C4-2B (cell line): ENCODE results near the gene DIAPH2.

Source experiments
- H3K27ac ChIP-seq: fragments of 450-650 bp; 2 replicates; pipeline ENCODE4 v1.5.1; 2017
- CTCF ChIP-seq: fragments of 450-650 bp; conservative IDR thresholded peaks from 2 replicates; pipeline ENCODE4 v1.5.1; 2017; ENCODE audit warnings: mild to moderate bottlenecking
- ZFX ChIP-seq: fragments of 450-650 bp; IDR thresholded peaks from 2 replicates; pipeline ENCODE4 v1.6.1; 2017

The DIAPH2 gene

DNA sequence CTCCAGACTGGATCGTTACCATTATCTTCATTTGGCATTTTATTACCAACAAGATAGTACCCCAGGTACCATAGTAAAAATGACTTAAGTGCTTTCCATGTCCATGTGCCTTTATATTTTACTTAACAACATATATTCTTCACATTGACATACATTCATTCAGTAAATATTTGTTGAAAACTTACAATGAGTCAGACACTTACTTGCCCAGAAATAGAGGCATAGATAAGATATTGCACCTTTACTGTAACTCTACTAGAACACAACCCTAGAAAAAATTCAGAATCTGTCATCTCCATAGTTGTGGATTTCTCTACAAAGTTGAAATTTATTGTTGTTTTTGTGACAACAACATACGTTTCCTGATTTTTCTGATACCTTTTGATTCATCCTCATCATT is 839.7 kb downstream of the DIAPH2 start:
- TF ChIP-seq CTCF (no peak), ZFX (no peak)
- H3K27ac ChIP-seq = no peak overlapping the region

DNA sequence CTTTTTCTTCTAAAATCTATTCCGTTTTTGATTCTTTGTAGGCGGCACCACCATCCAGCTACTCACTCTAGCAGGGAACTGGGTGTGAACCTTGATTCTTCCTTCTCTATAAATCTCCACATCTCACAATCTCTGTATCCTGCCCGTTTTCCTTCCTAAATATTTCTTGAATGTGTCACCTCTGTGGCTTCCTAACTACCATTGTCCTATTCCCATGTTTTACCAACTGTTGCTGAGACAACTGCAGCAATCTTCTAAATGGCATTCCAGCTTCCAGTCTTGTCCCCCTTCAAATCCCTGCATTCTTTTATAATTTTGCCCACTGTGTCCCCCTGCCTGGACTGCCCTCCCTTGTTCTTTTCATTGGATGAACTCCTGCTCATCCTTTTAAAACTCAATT is 840.4 kb downstream of the DIAPH2 start:
- no peak for TF ChIP-seq CTCF
- no peak for TF ChIP-seq ZFX
- no peak overlapping the region for H3K27ac ChIP-seq

- H3K27ac ChIP-seq = no peak overlapping the region
- TF ChIP-seq CTCF = no peak
- no peak for TF ChIP-seq ZFX
Observed at GRCh38 chrX:97525981-97526380, 841.3 kb downstream of the DIAPH2 start.

DNA sequence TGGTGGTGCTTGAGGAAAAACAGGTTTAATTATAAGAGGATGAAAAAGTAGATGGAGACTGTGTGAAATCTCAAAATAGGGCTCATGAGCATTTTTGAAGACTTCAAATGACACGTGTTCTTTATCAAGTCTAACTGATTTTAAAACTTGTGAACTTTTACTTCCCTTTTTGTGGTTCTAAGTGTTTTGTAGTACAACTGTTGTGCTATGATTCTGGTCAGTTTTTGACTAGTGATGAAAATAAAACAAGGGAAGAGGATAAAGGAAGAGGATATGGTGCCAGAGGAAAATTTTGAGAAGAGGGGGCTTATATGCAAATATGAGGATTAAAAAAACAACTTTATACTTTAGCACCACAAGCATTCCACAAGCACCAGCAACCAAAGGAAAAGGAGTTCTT is 843.1 kb downstream of the DIAPH2 start:
- H3K27ac ChIP-seq = no peak overlapping the region
- TF ChIP-seq CTCF (no peak), ZFX (no peak)

DNA sequence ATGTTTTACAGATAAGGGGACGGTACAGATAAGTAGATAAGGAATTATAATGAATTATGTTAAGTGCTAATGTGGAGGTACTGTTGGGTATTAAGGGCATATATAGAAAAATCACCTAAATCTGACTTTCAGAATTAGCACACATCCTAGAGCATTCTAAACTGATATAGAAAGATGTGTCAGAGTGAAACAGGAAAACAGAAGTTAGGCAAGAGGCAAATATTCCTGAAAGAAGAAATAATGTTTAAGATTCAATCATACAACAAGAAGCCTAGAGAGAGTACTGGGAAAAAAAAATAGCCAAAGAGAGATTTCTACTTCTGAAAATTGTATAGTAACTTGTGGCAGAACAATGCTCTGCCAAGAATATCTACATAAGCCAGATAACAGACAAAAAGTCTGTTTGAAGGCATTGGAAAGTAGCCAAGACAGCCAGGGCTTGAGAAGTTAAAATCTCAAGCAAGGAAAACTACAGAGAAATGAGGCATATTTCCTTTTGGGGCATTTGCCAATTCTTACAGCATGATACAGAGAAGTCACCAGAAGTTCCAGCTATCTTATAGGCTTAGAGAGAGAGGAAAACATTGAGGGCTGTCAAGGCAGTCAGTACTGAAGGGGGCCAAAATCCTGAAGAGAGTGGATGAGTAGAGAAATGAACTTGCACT is 845.0 kb downstream of the DIAPH2 start:
- H3K27ac ChIP-seq = no peak overlapping the region
- TF ChIP-seq CTCF (no peak), ZFX (no peak)

DNA sequence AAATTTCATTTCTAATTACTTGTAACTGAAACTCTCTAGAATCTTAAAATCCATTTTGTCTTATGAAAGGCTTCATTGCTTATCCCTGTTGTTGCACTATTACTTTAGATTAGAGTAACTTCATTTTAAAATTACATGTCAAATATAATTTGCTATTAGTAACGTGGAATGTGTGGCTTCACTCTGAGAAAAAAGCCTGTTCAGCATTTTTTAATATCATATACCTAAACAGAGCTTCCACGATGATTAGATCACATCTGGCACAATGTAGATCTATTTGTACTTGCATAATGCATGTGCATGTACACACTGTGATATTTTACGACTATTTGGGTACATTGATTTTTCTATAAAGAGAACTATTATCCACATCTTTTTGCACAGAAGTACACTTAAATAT is 847.2 kb downstream of the DIAPH2 start:
- TF ChIP-seq ZFX (no peak), CTCF (no peak)
- no peak overlapping the region for H3K27ac ChIP-seq

- TF ChIP-seq ZFX (no peak), CTCF (no peak)
- no peak overlapping the region for H3K27ac ChIP-seq
Observed at GRCh38 chrX:97538745-97539144, 854.1 kb downstream of the DIAPH2 start.
